ENCODE data around the gene TNFRSF25.

Gene TNFRSF25

GRCh38 chr1:6419804-6420453 lies 46.0 kb downstream of the TNFRSF25 start, which contains the start of gene HES2:
TSS of gene HES2 (minus strand) at chr1:6419919. CDS start at chr1:6419820, 99 bp downstream.
- no peak for DNase-seq (ENCODE audit: low read depth in 2 of 3, low spot score in 2 of 3)

- DNase-seq (ENCODE audit: low read depth in 2 of 3, low spot score in 2 of 3): no peak
Observed at GRCh38 chr1:6419397-6419803, 46.6 kb downstream of the TNFRSF25 start.

GRCh38 chr1:6418668-6419396 lies 47.1 kb downstream of the TNFRSF25 start:
- no peak for DNase-seq (ENCODE audit: low read depth in 2 of 3, low spot score in 2 of 3)

- DNase-seq (ENCODE audit: low read depth in 2 of 3, low spot score in 2 of 3): no peak
Observed at GRCh38 chr1:6417961-6418667, 47.9 kb downstream of the TNFRSF25 start.

- no peak for DNase-seq (ENCODE audit: low read depth in 2 of 3, low spot score in 2 of 3)
Observed at GRCh38 chr1:6416906-6417305, 49.1 kb downstream of the TNFRSF25 start.

GRCh38 chr1:6416295-6416656 lies 49.7 kb downstream of the TNFRSF25 start:
- no peak for DNase-seq (ENCODE audit: low read depth in 2 of 3, low spot score in 2 of 3)

- DNase-seq (ENCODE audit: low read depth in 2 of 3, low spot score in 2 of 3): no peak
Observed at GRCh38 chr1:6414881-6415626, 50.9 kb downstream of the TNFRSF25 start.

- DNase-seq (ENCODE audit: low read depth in 2 of 3, low spot score in 2 of 3): no peak
Observed at GRCh38 chr1:6414443-6414844, 51.5 kb downstream of the TNFRSF25 start.

- no peak for DNase-seq (ENCODE audit: low read depth in 2 of 3, low spot score in 2 of 3)
Observed at GRCh38 chr1:6412896-6413295, 53.1 kb downstream of the TNFRSF25 start.

Data from activated CD8-positive, alpha-beta memory T cell treated with anti-CD3 and anti-CD28 coated beads for 48 hours (primary cell).